Sciatic nerve (tissue), 2 donors: ENCODE measurements around the gene CLCA2. TPM values are rescaled to one million over a fixed set of nuclear protein-coding genes. Genes with fewer than 3 reads are reported as not detected.

ENCODE experiments used
- ATAC-seq: fragments of 200-7000 bp; cut with Tn5 transposase; one replicate; pipeline ENCODE4 v1.9.1; 2020; ENCODE audit warnings: mild to moderate bottlenecking, moderate library complexity
- DNase-seq: peaks from one replicate; pipeline ENCODE4 v3.0.0-alpha.2; 2020; ENCODE audit warnings: low spot score
- intact Hi-C: fragments of 100-400 bp; cut with DNase I; formaldehyde crosslinking; loops from one replicate; pipeline ENCODE4 v1.14.2; 2022
- total RNA-seq: library from RNA; stranded (reverse); fragmentation: NEBNext Ultra II Directional; extraction: Animal tissue kit (Norgen Biotek cat#: 25700); gene quantifications from one replicate; pipeline ENCODE4 v1.2.1, GENCODE V29; 2021
- donor health status: DM: no; HTN: no; CAD: no.
- donor health status: DM: no; HTN: no; CAD: no.

Gene CLCA2, protein sequence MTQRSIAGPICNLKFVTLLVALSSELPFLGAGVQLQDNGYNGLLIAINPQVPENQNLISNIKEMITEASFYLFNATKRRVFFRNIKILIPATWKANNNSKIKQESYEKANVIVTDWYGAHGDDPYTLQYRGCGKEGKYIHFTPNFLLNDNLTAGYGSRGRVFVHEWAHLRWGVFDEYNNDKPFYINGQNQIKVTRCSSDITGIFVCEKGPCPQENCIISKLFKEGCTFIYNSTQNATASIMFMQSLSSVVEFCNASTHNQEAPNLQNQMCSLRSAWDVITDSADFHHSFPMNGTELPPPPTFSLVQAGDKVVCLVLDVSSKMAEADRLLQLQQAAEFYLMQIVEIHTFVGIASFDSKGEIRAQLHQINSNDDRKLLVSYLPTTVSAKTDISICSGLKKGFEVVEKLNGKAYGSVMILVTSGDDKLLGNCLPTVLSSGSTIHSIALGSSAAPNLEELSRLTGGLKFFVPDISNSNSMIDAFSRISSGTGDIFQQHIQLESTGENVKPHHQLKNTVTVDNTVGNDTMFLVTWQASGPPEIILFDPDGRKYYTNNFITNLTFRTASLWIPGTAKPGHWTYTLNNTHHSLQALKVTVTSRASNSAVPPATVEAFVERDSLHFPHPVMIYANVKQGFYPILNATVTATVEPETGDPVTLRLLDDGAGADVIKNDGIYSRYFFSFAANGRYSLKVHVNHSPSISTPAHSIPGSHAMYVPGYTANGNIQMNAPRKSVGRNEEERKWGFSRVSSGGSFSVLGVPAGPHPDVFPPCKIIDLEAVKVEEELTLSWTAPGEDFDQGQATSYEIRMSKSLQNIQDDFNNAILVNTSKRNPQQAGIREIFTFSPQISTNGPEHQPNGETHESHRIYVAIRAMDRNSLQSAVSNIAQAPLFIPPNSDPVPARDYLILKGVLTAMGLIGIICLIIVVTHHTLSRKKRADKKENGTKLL
- not detected for total RNA-seq

DNA sequence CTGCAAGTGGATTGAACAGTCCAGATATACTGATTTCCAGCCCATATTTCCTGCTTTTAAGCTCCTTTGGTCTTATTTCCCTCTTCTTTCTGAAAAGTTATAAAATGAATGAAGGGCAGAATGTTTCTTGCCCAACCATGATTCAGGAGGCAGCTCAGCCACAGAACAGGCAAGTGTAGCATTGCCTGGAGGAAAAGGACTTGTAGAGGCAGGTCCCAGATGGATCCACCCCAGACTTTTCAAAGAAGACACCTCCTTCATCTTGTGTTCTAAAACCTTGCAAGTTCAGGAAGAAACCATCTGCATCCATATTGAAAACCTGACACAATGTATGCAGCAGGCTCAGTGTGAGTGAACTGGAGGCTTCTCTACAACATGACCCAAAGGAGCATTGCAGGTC lies at the start of gene CLCA2:
Gene CLCA2 (plus strand): TSS at position 299 of the 400 bp plus-strand sequence. CDS start 77 bp downstream, at position 376.
- no peak for ATAC-seq
- intact Hi-C loops = no loop called here
- DNase-seq = no peak

- no peak for DNase-seq
- ATAC-seq = no peak
- intact Hi-C loops = no loop called here
Measured at GRCh38 chr1:86375688-86376087, 48.3 kb upstream of the CLCA2 start.

DNA sequence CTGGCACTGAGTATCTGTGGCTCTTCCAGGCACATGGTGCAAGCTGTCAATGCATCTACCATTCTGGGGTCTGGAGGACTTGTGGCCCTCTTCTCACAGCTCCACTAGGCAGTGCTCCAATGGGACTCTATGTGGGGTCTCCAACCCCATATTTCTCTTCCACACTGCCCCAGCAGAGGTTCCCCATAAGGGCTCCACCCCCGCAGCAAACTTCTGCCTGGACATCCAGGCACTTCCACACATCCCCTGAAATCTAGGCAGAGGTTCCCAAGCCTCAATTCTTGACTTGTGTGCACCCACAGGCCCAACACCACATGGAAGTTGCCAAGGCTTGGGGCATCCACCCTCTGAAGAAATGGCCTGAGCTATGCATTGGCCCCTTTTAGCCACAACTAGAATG lies 46.6 kb upstream of the CLCA2 start:
- intact Hi-C loops = no loop called here
- no peak for ATAC-seq
- DNase-seq = no peak

- no peak for DNase-seq
- no peak for ATAC-seq
- intact Hi-C loops = no loop called here
Measured at GRCh38 chr1:86378813-86379212, 45.2 kb upstream of the CLCA2 start.

DNA sequence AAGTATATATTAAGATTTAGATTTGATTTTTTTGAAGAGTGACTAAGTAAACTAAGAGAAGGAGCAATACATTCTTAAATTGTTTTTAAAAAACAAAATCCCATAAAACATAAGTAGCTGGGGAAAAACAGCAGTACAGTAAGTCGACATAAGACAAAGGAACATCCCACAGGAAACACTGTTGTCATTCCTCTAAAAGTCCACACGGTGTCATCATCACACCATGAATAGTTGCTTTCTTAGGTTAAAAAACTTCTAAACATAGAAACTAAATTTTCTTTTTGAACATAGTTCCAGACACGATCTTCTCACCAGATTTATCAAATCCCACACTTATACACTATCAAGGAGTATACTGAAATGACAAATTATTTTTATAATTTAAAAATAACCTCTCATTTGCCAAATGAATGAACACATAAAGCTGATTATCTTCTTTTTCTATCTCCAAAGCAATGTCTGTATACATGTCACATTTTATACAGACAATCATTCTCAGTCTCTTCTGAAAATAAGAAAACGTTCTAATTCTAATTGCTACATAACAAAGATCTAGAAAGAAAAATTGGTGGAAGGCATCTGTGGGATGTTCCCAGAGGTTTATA lies 43.6 kb upstream of the CLCA2 start:
- DNase-seq (no peak), ATAC-seq (peak; percentile 84)
- intact Hi-C loops = loop anchor here (5.0 kb wide), 1 partner anchor 122 kb away; no protein-coding TSS in a partner anchor

DNA sequence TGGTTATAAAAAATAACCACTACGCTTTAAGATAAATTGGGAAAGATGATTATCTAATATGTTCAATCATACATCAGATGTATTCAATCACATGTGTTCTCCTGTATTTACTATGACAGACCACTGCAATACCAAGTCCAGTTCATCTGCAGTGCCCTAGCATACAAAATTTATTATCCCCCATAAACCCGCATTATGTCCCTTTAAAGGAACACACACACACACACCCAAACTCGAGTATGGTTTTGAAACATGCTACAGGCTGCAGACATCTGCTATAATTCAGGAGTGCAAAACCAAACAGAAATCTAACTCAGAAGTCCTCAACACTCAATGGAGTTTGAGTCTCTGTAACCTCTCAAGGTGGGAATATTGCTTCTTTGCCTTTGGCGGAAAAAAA lies 42.7 kb upstream of the CLCA2 start:
- ATAC-seq = peak; percentile 29
- no peak for DNase-seq
- intact Hi-C loops = loop anchor here (5.0 kb wide), 1 partner anchor 121 kb away; no protein-coding TSS in a partner anchor

DNA sequence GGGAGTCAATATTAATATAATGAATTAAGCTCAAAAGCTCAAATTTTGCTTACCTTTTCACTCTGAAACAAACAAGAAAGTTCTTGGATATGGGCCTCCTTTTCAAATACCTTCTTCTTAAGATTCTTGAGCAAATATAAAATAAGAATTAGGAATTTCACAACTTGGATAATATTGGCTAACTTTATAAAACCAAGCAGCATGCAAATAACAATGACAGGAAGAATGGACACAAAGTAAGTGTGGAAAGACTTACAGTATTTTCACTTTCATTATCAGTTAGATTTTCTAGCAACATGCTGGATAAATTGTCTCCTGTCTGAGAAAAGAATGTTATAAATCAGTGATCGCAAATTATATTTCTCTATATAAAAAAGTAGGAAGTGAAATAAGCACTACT lies 41.1 kb upstream of the CLCA2 start:
- intact Hi-C loops = loop anchor here (5.0 kb wide), 1 partner anchor 119 kb away; no protein-coding TSS in a partner anchor
- no peak for ATAC-seq
- no peak for DNase-seq

- intact Hi-C loops = no loop called here
- no peak for DNase-seq
Measured at GRCh38 chr1:86387916-86388627, 35.9 kb upstream of the CLCA2 start.

GRCh38 chr1:86388777-86389176 lies 35.2 kb upstream of the CLCA2 start:
- intact Hi-C loops = no loop called here
- DNase-seq (no peak), ATAC-seq (no peak)

More at GRCh38 chr1:86387916-86388627, 35.9 kb upstream of the CLCA2 start:
- no peak for ATAC-seq

GRCh38 chr1:86389307-86389706 lies 34.7 kb upstream of the CLCA2 start:
- no peak for DNase-seq
- intact Hi-C loops = no loop called here
- no peak for ATAC-seq

- DNase-seq = no peak
- intact Hi-C loops = no loop called here
- no peak for ATAC-seq
Measured at GRCh38 chr1:86394416-86394815, 29.6 kb upstream of the CLCA2 start.

- intact Hi-C loops = no loop called here
- ATAC-seq (peak; percentile 100), DNase-seq (peak; percentile 93)
Measured at GRCh38 chr1:86395751-86396497, 28.0 kb upstream of the CLCA2 start, which contains the start of gene ODF2L. Gene ODF2L (minus strand): TSS chr1:86396323. CDS start chr1:86387027, 9,296 bp downstream.

GRCh38 chr1:86396498-86396890 lies 27.5 kb upstream of the CLCA2 start:
- no peak for DNase-seq
- intact Hi-C loops = no loop called here
- peak; percentile 44 for ATAC-seq

GRCh38 chr1:86409416-86410021 lies 14.5 kb upstream of the CLCA2 start:
- DNase-seq (no peak), ATAC-seq (no peak)
- intact Hi-C loops = no loop called here

DNA sequence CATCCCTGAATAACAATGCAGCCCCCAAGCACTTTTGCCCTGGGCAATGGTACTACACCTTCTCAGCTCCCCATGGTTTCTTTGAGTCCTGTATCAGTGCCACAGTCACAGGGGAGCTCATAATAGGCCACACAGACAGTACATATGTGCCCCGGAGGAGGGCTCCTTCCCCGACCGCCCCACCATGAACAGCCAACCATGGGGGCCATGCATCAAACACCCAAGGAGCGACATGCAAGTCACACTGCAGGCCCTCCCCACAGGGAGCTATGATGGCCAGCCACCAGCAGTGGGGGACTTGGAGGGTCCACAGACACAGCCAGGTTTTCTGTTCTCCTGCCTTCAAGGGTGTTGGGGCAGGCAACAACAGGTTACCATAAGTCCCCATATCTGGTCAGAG lies 13.1 kb upstream of the CLCA2 start:
- DNase-seq (no peak), ATAC-seq (no peak)
- intact Hi-C loops = no loop called here

GRCh38 chr1:86416343-86416742 lies 7.6 kb upstream of the CLCA2 start:
- no peak for ATAC-seq
- DNase-seq = no peak
- intact Hi-C loops = no loop called here

DNA sequence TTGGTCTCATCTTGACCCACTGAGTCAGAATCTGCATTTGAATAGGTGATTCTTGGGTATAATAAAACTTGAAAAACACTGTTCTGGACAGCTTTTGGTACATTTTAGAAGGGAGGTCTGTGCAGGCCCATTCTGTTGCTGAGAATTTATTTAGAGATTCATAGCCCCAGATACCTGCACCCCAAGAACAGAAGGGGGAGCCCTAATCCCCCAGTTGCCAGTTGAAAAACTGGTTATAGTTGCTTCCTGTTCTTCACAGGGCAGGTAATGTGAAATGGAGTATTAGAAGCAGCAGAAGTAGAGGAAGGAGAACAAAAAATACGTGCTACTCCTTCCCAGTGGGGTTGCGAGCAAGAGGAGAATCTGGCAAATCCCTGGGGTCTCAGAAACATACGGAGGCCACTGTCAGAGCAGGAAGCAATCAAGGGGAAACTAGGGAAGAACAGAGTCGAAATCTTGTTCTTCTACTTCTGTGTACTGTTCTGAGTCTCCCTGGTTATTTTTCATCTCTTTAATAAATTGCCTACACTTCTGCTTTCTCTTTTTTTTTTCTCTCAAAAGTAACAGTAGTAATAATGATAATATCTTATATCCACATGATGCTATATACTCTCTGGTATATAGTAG lies 4.6 kb upstream of the CLCA2 start:
- ATAC-seq (peak; percentile 35), DNase-seq (no peak)
- intact Hi-C loops = no loop called here
